ENCODE data around the gene NEUROD6.

DNA sequence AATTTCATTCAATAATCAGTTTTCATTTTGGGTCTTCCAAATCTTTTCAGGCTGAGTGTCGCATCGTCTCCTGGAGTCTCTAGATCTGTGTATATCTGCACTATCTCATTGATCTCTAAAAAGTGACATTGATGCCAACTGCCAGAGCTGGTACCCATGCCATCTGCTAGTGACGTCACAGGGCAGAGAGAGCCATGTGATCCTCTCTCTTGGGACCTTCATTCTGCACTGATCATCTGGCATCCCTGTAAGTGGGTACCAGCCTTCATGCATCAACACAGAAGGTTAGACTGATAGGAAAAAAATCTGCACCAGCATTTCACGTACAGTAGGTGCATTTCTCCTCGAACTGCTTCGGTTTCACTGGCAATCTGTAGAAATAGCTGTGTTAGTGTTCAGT is at the start of gene NEUROD6:
- TF ChIP-seq POLR2AphosphoS5 (IDR thresholded peaks at IDR 0.05) (no peak), EP300 (IDR thresholded peaks at IDR 0.05) (no peak)
- TF ChIP-seq, protein P1, sequence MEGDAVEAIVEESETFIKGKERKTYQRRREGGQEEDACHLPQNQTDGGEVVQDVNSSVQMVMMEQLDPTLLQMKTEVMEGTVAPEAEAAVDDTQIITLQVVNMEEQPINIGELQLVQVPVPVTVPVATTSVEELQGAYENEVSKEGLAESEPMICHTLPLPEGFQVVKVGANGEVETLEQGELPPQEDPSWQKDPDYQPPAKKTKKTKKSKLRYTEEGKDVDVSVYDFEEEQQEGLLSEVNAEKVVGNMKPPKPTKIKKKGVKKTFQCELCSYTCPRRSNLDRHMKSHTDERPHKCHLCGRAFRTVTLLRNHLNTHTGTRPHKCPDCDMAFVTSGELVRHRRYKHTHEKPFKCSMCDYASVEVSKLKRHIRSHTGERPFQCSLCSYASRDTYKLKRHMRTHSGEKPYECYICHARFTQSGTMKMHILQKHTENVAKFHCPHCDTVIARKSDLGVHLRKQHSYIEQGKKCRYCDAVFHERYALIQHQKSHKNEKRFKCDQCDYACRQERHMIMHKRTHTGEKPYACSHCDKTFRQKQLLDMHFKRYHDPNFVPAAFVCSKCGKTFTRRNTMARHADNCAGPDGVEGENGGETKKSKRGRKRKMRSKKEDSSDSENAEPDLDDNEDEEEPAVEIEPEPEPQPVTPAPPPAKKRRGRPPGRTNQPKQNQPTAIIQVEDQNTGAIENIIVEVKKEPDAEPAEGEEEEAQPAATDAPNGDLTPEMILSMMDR (IDR thresholded peaks at IDR 0.05) = no peak
